GM19043 (cell line): ENCODE data around the gene NLRP13.

Source experiments
- ATAC-seq: cut with Tn5 transposase; IDR thresholded peaks from one replicate; pipeline ENCODE4 v1.9.1; 2021; ENCODE audit warnings: low read depth; ENCODE audit not compliant: unreplicated experiment

The NLRP13 gene

DNA sequence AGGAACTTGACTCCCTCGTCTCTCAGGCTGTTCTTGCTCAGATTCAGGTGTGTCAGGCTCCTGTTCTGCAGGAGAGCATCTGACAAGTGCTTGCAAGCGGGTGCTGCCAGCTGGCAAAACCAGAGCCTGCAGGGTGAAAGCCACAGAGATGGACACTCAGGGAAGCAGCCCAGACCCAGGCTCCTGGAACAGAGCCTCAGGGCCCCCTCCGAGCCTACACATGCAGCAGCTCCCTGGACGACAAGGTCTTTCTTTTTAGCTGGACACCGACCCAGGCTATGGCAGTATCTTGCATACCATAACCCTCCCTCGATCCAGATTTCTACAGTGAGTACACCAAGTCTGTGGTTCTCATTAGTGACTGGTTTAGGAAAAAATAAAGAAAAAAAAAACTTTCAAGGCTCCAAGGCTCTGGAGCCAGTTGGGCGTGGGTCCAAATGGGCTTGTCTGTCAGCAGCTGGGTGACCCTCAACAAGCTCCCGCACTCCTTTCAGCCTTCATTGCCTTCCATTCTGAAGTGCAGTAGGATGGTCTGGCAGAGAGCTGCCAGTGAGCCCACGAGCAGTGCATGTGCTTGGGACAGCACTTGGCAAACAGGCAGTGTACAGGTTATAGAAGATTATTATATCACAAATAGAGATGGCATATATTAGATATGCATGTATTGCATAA lies 29.9 kb downstream of the NLRP13 start:
- ATAC-seq, result no peak

DNA sequence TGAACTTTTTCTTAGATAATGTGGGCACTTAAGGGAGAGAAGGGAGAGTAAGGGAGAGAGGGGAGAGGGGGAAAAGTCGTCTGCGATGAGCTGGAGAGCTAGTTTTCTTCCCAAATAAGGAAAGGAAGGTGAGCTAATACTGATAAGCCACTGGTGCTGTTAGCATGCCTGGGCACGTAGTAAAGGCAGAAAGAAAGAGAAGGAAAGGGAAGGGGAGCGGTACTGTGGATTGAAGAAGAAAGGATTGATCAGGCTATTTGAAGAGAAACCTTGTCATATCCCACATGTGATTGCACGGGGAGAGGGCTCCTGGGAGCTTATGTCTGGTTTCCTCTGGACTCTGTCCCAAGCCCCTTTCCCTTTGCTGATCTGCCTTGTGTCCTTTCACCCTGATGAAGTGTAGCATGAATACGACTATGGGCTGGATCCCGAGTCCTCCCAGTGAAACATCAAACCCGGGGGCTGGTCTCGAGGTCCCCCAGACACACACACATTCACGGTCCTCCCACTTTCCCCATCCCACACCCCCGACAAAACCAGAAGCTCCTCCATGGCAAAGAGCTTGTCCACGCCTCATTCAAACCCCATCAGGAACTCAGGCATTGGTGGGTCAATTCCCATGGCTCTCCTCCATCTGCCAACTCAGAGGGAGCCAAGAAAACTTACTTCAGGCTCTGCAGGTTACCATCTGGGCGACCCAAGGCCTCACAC lies 30.6 kb downstream of the NLRP13 start:
- ATAC-seq, result no peak

DNA sequence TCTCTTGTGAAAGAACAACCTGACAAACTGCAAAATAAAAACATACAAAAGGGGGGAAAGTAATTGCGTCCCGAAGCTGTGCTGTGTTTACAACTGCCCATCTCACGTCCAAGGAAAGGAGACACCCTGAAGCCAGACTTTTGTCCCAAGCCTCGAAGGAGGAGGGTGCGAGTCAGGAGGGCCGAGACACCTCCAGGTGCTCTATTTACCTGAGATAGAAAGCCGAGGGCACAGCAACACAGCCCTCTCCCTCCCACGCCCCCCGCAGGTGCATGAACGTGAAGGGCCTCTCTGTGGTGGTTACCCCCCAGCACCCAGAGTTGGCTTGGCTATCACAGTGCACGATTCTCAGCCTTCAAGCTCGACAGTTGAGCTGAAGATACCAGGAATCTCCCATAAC lies 33.2 kb downstream of the NLRP13 start:
- ATAC-seq, result no peak

DNA sequence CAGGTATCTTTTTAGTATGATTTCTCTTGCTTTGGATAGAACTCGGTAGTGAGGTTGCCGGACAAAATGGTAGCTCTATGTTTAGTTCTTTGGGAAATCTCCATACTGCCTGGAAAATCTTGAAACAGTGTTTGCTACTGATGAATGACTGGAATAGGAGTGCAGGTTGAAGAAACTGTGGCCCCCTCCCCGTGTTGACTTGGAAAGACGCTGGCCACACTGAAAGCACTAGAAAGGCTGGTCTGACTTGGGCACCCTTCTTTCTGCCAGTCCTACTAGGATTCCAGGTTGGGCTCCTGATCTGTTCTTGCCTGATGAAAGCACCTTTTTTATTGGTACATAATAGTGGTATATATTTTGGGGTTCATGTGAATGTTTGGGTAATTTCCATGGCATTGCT lies 49.5 kb downstream of the NLRP13 start:
- ATAC-seq, result no peak

DNA sequence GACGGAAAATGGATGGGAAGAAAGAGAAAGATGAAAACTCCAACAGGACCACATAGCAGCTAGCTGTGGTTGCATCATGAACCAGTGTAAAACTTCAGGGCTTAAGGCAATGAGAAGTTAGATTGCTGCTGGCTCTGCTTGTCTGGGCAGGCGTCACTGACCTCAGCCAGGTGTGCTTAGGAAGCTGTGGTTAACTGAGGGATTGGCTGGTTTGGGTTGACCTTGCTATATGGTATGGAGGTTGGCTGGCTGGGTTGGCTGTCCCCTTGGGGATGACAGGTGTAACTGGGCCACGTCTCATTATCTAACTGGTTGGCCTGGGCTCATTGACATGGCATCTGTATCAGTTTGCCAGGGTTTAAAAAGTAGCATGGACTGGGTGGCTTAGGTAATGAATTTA lies 54.9 kb downstream of the NLRP13 start:
- ATAC-seq, result no peak

DNA sequence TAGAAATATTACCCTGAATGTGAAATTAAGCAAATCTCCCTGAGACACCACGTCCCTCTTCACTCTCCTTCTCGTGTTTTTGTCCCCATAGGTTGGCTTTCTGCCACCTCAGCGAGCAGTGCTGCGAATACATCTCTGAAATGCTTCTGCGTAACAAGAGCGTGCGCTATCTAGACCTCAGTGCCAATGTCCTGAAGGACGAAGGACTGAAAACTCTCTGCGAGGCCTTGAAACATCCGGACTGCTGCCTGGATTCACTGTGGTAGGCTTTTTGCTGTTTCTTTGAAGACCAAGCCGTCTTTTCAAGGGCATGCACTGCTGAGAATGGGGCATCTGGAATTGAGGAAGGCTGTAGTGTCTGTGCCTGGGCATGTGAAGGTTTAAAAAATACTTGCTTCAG lies 61.4 kb downstream of the NLRP13 start:
- ATAC-seq, result no peak

DNA sequence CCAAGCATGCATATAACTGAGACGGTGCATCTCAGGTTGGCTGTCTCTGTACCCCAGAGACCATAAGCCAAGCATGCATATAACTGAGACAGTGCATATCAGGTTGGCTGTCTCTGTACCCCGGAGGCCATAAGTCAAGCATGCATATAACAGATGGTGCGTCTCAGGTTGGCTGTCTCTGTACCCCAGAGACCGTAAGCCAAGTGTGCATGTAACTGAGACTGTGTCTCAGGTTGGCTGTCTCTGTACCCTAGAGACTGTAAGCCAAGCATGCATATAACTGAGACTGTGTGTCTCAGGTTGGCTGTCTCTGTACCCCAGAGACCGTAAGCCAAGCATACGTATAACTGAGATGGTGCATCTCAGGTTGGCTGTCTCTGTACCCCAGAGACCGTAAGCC lies 65.0 kb downstream of the NLRP13 start:
- no peak for ATAC-seq

DNA sequence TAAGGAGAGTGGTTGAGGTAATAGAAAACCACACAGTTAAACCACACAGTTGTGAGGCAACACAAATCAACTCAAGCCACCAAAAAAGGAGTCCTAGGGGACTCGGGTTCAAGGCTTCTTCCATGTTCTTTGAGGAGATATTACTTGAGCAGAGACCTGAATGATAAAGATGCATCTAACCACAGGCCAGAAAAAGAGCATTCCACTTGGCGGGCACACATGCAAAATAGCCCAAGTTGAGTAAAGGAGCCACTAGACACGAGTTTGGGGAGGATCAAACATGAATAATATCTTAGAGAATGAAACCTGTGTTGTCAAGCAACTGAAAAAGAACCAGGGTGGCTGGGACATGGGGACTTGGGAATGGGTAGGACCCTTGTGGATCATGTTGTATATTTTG lies 65.6 kb downstream of the NLRP13 start:
- ATAC-seq, result no peak

DNA sequence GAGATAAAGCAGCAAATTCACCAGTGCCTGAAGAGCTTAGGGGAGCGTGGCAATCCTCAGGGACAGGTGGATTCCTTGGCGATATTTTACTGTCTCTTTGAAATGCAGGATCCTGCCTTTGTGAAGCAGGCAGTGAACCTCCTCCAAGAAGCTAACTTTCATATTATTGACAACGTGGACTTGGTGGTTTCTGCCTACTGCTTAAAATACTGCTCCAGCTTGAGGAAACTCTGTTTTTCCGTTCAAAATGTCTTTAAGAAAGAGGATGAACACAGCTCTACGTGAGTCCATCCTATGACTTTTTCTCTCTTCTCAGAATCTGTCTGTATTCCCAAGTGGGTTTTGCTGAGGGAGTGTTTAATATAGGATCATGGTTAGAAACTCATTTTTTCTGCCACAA lies 73.2 kb downstream of the NLRP13 start:
- no peak for ATAC-seq

DNA sequence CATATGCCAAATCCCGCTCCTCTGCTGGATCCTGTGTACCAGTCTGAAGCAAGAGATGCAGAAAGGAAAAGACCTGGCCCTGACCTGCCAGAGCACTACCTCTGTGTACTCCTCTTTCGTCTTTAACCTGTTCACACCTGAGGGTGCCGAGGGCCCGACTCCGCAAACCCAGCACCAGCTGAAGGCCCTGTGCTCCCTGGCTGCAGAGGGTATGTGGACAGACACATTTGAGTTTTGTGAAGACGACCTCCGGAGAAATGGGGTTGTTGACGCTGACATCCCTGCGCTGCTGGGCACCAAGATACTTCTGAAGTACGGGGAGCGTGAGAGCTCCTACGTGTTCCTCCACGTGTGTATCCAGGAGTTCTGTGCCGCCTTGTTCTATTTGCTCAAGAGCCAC lies 73.7 kb downstream of the NLRP13 start:
- no peak for ATAC-seq

DNA sequence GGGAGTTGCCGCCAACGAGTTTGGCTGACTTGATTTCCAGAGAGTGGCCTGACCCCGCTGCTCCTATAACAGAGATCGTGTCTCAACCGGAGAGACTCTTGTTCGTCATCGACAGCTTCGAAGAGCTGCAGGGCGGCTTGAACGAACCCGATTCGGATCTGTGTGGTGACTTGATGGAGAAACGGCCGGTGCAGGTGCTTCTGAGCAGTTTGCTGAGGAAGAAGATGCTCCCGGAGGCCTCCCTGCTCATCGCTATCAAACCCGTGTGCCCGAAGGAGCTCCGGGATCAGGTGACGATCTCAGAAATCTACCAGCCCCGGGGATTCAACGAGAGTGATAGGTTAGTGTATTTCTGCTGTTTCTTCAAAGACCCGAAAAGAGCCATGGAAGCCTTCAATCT lies 74.2 kb downstream of the NLRP13 start:
- ATAC-seq, result no peak

DNA sequence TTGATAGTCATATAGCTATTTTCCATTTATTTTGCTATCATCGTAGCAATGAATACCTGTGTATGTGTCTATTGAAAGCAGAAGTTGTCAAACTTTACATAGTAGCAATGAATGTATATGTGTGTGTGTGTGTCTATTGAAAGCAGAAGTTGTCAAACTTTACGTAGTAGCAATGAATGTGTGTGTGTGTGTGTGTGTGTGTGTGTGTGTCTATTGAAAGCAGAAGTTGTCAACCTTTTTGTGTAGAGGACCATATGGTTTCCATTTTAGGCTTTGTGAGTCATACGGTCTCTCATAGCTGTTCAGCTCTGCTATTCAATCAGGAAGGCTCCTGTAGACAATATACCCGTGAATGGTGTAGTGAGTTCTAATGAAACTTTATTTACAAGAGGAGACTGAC lies 75.0 kb downstream of the NLRP13 start:
- no peak for ATAC-seq

DNA sequence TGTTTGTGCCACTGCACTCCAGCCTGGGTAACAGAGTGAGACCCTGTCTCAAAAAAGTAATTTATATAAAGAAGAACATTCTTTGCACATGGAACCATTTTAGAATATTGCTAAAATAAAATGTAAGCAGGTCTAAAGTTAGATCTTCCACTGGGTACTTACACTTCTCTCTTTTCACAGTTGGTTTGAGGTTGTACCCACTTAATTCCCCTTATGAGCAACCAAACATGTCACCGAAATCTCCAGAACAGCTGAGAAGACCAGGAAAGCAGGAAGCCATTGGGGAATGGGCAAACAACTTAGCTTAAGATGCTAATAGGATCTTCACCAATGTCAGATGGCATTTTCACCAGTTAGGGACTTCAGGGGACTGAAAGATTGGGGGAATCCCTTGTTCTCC lies 77.0 kb downstream of the NLRP13 start:
- ATAC-seq, result no peak
